LNCaP clone FGC (cell line): Measurements from ENCODE around the gene NAA11.

Experiments
- DNase-seq: peaks from one replicate; pipeline ENCODE4 v3.0.0-alpha.2; 2011; ENCODE audit warnings: low read depth
- H3K4me3 ChIP-seq: 2 replicates; pipeline ENCODE4 v1.5.1; 2011; ENCODE audit warnings: mild to moderate bottlenecking, low read depth, low read length, control low read depth
- CTCF ChIP-seq: IDR thresholded peaks from 2 replicates; pipeline ENCODE4 v1.5.1; 2012; ENCODE audit warnings: mild to moderate bottlenecking; ENCODE audit not compliant: control insufficient read depth, insufficient read depth; ENCODE audit errors: extremely low read depth

Gene NAA11

GRCh38 chr4:79298484-79298883 lies 27.4 kb downstream of the NAA11 start:
- DNase-seq: no peak
- no peak for TF ChIP-seq CTCF
- no peak overlapping the region for H3K4me3 ChIP-seq

GRCh38 chr4:79298027-79298426 lies 27.8 kb downstream of the NAA11 start:
- no peak overlapping the region for H3K4me3 ChIP-seq
- TF ChIP-seq CTCF: no peak
- DNase-seq: no peak

GRCh38 chr4:79297479-79297878 lies 28.4 kb downstream of the NAA11 start:
- no peak for TF ChIP-seq CTCF
- no peak overlapping the region for H3K4me3 ChIP-seq
- DNase-seq: no peak

GRCh38 chr4:79296768-79297428 lies 29.0 kb downstream of the NAA11 start:
- TF ChIP-seq CTCF: no peak
- no peak for DNase-seq
- no peak overlapping the region for H3K4me3 ChIP-seq

- no peak for TF ChIP-seq CTCF
- DNase-seq: no peak
Observed at GRCh38 chr4:79295086-79295485, 30.8 kb downstream of the NAA11 start.

GRCh38 chr4:79294064-79294463 lies 31.8 kb downstream of the NAA11 start:
- no peak overlapping the region for H3K4me3 ChIP-seq
- DNase-seq: no peak
- TF ChIP-seq CTCF: no peak

More at GRCh38 chr4:79295086-79295485, 30.8 kb downstream of the NAA11 start:
- no peak overlapping the region for H3K4me3 ChIP-seq

- no peak overlapping the region for H3K4me3 ChIP-seq
- no peak for DNase-seq
- no peak for TF ChIP-seq CTCF
Observed at GRCh38 chr4:79292008-79292407, 33.9 kb downstream of the NAA11 start.
